GM10248 (cell line): ENCODE data around the gene AGRN.
"Not testable (repeated sequence)": the region's sequence is repeated elsewhere in the genome, so short reads cannot be mapped to it uniquely, and the experiment has no call there.

Experiments used
- CTCF ChIA-PET: fragments of 300-600 bp; sonication (Branson Sonifier 250); formaldehyde crosslinking; extraction: SDS; loops from one replicate; lab custom pipeline; 2021; ENCODE audit warnings: antibody characterized with exemption; lab: Yijun Ruan, JAX
- POLR2A ChIA-PET: fragments of 350-650 bp; sonication (Branson Sonifier 250); formaldehyde crosslinking; extraction: SDS; loops from one replicate; lab custom pipeline; 2020; ENCODE audit warnings: antibody characterized with exemption; lab: Yijun Ruan, JAX
- DNase-seq: peaks from one replicate; pipeline ENCODE4 v3.0.0; 2012; ENCODE audit errors: extremely low spot score
- CTCF ChIP-seq: IDR thresholded peaks from 2 replicates; pipeline ENCODE4 v1.5.1; 2012; ENCODE audit warnings: mild to moderate bottlenecking, low read depth; ENCODE audit errors: extremely low read depth, missing control alignments, control extremely low read depth

Gene AGRN

DNA sequence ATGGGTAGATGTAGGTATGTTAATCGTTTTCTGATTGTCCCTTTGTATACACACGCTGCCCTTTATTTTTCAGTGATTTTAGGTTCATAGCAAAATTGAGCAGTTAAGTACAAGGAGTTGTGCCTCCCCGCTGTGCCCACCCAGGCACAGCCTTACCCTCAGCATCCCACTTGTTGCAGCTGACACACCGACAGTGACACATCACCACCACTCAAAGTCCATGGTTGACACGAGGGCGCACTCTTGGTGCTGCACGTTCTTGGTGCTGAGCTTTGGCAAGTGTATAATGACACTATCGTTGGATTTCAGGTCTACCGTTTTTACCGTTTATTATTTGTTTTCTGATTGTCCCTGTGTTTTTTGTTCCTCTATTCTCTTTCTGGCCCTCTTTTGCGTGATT lies 80.4 kb downstream of the AGRN start:
- no peak for DNase-seq
- POLR2A ChIA-PET: no interaction called here
- CTCF ChIA-PET: interaction anchor here (1.7 kb wide), 1 partner anchor 18 kb away, joined by 4 read pairs; no protein-coding TSS in a partner anchor
- no peak for TF ChIP-seq CTCF

- DNase-seq: no peak
- ChIA-PET CTCF (interaction anchor here (0.6 to 1.7 kb wide), 4 partner anchors 19 to 117 kb away, joined by 3 to 4 read pairs (median 3); no protein-coding TSS in a partner anchor), POLR2A (no interaction called here)
- TF ChIP-seq CTCF: no peak
Observed at GRCh38 chr1:1101503-1101902, 81.6 kb downstream of the AGRN start.

GRCh38 chr1:1104152-1104551 lies 84.2 kb downstream of the AGRN start:
- DNase-seq, POLR2A ChIA-PET: not testable (repeated sequence)
- CTCF ChIA-PET: interaction anchor here (1.4 kb wide), 1 partner anchor 12 kb away, joined by 3 read pairs; no protein-coding TSS in a partner anchor
